Measurements from ENCODE around the gene GJC1. TPM values are rescaled to one million over a fixed set of nuclear protein-coding genes. Genes with fewer than 3 reads are reported as not detected.

Gene GJC1
- total RNA-seq, 6 experiments from 2014 or later, result 47.3 to 71.3 (median 59.3) TPM

GRCh38 chr17:44766409-44767038, 63.6 kb downstream of the GJC1 start:
- Mint-ChIP-seq H3K27ac (no peak overlapping the region), H3K9me3 (no peaks in the 10 kb centered on the region), H3K4me3 (no peak overlapping the region), H3K27me3 (ENCODE audit: insufficient read depth) (peaks cover 12% of the 10 kb centered on the region), H3K4me1 (ENCODE audit: low read depth) (no peaks in the 10 kb centered on the region), H3K36me3 (ENCODE audit: low read depth) (no peaks in the 10 kb centered on the region)
- DNase-seq, result no peak
- TF ChIP-seq CTCF (IDR thresholded peaks at IDR 0.05), result no peak

- Mint-ChIP-seq H3K27ac (no peak overlapping the region), H3K9me3 (no peaks in the 10 kb centered on the region), H3K4me3 (no peak overlapping the region), H3K4me1 (ENCODE audit: low read depth) (no peaks in the 10 kb centered on the region), H3K36me3 (ENCODE audit: low read depth) (no peaks in the 10 kb centered on the region), H3K27me3 (ENCODE audit: insufficient read depth) (peaks cover 15% of the 10 kb centered on the region)
- DNase-seq, result no peak
- no peak for TF ChIP-seq CTCF (IDR thresholded peaks at IDR 0.05)
Observed at GRCh38 chr17:44765965-44766364, 64.1 kb downstream of the GJC1 start.

- H3K4me3 Mint-ChIP-seq, result no peak overlapping the region
- no peaks in the 10 kb centered on the region for H3K9me3 Mint-ChIP-seq
- H3K4me1 Mint-ChIP-seq (ENCODE audit: low read depth), result no peaks in the 10 kb centered on the region
- peaks cover 16% of the 10 kb centered on the region for H3K27me3 Mint-ChIP-seq (ENCODE audit: insufficient read depth)
- TF ChIP-seq CTCF (IDR thresholded peaks at IDR 0.05), result no peak
- H3K36me3 Mint-ChIP-seq (ENCODE audit: low read depth), result no peaks in the 10 kb centered on the region
- no peak for DNase-seq
- H3K27ac Mint-ChIP-seq, result no peak overlapping the region
Observed at GRCh38 chr17:44763170-44763569, 66.9 kb downstream of the GJC1 start.

GRCh38 chr17:44761932-44762810, 67.9 kb downstream of the GJC1 start:
- no peaks in the 10 kb centered on the region for H3K9me3 Mint-ChIP-seq
- H3K27me3 Mint-ChIP-seq (ENCODE audit: insufficient read depth), result peaks cover 18% of the 10 kb centered on the region
- TF ChIP-seq CTCF (IDR thresholded peaks at IDR 0.05), result peak; percentile 28
- DNase-seq, result no peak
- no peak overlapping the region for H3K4me3 Mint-ChIP-seq
- no peak overlapping the region for H3K27ac Mint-ChIP-seq
- no peaks in the 10 kb centered on the region for H3K4me1 Mint-ChIP-seq (ENCODE audit: low read depth)
- no peaks in the 10 kb centered on the region for H3K36me3 Mint-ChIP-seq (ENCODE audit: low read depth)

- H3K9me3 Mint-ChIP-seq, result no peaks in the 10 kb centered on the region
- H3K36me3 Mint-ChIP-seq (ENCODE audit: low read depth), result no peaks in the 10 kb centered on the region
- H3K4me3 Mint-ChIP-seq, result no peak overlapping the region
- H3K4me1 Mint-ChIP-seq (ENCODE audit: low read depth), result no peaks in the 10 kb centered on the region
- no peak for TF ChIP-seq CTCF (IDR thresholded peaks at IDR 0.05)
- DNase-seq, result no peak
- H3K27me3 Mint-ChIP-seq (ENCODE audit: insufficient read depth), result peaks cover 15% of the 10 kb centered on the region
- H3K27ac Mint-ChIP-seq, result no peak overlapping the region
Observed at GRCh38 chr17:44760474-44761308, 69.4 kb downstream of the GJC1 start.

Data from HFFc6 (cell line).